HG02759 (cell line): ENCODE measurements around the gene MRPL1.
"Not testable (repeated sequence)": the region's sequence is repeated elsewhere in the genome, so short reads cannot be mapped to it uniquely, and the experiment has no call there.

ENCODE experiments used
- ATAC-seq: cut with Tn5 transposase; IDR thresholded peaks from one replicate; pipeline ENCODE4 v1.9.1; 2021; ENCODE audit warnings: mild to moderate bottlenecking, moderate library complexity; ENCODE audit not compliant: unreplicated experiment

The MRPL1 gene

DNA sequence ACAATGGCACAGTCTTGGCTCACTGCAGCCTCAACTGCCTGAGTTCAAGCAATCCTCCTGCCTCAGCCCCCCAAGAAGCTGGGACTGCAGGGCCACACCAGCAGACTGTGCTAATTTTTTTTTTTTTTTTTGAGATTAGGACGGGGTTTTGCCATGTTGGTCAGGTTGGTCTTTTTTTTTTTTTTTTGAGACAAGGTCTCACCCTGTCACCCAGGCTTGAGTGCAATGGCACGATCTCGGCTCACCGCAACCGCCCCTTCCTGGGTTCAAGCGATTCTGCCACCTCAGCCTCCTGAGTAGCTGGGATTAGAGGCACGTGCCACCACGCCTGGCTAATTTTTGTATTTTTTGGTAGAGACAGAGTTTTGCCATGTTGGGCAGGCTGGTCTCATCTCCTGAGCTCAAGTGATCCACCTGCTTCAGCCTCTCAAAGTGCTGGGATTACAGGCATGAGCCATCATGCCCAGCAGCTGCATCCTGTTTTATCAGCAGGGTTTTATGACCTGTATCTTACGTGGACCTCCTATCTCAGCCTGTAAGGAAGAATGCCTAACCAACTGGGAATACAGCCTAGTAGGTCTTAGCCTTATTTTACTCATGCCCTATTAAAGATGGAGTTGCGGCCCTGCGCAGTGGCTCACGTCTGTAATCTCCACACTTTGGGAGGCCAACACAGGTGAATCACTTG is 13.2 kb upstream of the MRPL1 start:
- ATAC-seq, result no peak

DNA sequence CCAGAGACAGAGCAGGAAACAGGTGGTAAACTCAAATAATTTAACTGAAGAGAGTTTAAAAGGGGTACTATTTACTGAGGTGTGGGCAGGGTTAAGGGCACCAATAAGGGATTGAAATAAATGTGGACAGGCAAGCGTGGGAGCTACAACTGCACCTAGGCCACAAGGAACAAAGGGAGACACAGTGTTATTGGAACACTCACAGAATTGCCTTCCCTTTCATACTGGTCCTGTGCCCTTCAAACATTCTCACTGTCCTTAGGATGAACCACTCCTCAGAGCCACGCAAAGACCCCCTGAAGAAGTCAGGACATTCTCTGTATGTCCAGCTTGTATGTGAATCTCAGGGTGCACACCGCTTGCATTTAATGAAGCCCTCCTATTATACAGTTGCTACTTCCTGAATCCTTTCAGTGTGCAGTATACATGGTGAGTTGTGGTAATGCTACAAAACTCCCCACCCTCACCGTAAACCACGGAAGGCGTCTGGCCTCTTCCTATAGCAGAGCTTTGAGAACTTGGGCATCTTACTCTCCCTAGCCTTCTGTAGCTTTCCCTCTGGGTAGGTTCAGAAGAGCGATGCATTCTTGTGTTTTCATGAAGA is 9.6 kb upstream of the MRPL1 start:
- ATAC-seq, result peak; percentile 90

DNA sequence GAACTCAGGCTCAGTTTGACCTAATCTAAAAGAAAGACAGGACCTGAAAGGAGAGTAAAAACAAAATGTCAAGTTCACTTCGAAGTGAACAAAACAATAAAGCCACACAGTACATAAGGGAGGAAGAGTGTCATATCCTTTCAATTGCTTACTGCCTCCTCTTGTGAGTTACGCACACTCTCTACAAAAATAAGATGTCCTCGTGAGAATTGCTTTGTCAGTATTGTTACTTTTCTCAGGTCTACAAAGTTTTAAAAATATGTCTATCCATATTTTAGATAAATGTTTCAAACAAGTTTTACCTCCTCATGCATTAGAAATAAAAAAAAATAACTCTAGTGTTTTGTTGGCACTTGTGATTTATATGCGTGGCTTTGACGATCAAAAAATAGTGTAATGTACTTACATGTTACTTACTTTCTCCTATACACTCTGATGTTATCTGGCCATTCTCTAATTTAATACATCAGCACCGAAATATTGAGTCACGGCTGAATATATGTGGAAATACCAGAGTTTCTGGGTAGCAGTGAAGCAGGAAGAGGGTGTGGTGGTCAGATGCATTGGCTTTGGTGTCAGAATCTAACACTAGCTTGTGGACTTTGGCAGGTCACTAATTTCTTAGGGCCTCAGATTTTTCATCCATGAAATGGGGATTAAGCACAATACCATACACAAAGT is 8.1 kb upstream of the MRPL1 start:
- no peak for ATAC-seq

DNA sequence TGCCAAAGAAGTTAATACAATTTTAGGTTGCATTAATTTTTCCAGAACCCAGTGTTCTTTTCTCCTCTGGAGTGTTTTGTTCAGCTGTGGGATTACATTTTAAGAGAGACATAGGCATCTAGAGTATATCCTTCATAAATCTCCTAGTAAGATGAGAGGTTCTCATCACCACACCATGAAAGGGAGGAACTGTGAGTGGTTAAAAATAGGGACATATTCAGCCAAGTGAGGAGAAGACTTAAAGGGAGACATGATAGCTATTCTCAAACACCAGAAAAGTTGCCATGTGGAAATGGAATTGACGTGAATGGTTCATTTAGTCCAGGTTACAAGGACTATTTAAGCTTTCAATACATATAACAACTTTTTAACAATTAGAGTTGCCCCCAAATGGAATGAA is 6.5 kb upstream of the MRPL1 start:
- no peak for ATAC-seq

DNA sequence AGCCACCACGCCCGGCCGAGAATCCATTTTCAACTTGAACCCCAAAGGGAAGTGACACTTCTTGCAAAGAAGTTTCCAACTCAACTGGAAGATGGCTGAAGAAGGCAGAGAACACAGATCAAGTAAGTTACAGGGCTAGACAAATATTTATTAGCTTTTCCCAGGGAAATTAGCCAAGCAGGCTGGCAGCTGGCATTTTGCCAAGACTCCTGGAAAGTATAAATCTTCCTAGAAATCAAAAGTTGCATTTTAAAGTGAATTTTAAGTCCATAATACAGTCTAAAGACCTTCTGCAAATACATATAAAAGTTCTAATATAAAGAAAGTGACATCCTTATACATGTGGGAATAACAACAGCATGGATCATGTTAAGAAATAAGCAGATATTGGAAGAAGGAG is 3.4 kb upstream of the MRPL1 start:
- ATAC-seq, result no peak

DNA sequence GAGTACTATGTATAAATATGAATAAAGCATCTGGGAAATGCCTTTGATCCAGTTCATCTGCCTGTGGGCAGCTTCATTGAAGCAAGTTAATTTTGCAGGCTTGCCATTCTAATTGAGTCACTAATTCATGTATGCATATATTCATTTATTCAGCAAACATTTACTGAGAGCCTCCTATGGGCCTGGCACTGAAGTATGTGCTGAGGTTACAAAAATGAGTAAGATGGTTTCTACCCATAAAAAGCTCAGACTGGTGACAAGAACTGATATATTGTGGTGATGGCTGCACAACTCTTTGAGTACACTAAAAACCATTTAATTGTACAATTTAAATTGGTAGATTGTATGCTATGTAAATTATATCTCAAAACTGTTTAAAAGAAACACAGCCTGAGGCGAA is 1.1 kb upstream of the MRPL1 start:
- ATAC-seq, result no peak

DNA sequence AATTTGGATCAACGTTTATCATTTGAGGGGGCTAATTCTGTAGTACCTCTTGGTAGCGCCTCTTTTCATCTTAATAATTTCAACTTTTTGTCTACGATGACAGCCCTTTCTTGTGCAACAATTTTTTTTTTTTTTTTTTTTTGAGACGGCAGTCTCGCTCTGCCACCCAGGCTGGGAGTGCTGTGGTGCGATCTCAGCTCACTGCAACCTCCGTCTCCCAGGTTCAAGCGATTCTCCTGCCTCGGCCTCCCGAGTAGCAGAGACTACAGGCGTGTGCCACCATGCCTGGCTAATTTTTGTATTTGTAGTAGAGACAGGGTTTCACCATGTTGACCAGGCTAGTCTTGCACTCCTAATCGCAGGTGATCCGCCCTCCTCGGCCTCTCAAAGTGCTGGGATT is 711 bp downstream of the MRPL1 start:
- not testable (repeated sequence) for ATAC-seq

DNA sequence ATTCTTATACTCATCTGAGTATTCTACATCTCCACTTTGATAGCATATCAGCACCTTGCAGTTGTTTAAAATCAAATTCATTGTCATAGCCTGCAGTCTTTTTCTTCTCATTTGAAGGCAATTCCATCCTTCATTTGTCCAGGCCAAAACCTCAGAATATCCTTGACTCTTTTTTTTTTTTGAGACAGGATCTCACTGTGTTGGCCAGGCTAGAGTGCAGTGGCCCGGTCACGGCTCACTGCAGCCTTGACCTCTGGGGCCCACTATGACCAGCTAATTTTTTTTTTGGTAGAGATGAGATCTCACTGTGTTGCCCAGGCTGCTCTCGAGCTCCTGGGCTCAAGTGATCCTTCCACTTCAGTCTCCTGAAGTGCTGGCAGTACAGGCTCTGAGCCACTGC is 2.6 kb downstream of the MRPL1 start:
- no peak for ATAC-seq

DNA sequence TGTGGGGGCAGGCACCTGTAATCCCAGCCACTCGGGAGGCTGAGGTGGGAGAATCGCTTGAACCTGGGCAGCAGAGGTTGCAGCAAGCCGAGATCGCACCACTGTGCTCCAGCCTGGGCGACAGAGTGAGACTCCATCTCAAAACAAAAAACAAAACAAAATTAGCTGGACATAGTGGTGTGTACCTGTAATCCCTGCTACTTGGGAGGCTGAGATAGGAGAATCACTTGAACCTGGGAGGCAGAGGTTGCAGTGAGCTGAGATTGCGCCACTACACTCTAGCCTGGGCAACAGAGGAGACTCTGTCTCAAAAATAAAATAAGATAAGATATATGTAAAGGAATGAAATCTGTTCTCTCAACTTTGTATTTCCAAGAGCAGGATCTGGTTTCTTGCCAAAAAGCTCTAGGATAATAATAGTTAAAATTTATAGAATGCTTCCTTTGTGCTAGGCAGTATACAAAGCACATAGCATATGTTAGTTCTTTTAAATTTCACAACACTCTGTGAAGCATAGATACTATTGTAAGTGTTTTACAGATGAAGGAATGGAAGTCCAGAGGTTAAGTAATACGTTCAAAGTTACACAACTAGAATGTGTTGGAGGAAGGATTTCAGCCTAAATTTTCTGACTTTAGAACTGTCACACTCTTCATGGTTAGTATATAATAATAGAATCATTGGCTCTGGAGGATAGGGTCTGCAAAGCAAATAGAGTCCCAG is 10.3 kb downstream of the MRPL1 start:
- no peak for ATAC-seq

DNA sequence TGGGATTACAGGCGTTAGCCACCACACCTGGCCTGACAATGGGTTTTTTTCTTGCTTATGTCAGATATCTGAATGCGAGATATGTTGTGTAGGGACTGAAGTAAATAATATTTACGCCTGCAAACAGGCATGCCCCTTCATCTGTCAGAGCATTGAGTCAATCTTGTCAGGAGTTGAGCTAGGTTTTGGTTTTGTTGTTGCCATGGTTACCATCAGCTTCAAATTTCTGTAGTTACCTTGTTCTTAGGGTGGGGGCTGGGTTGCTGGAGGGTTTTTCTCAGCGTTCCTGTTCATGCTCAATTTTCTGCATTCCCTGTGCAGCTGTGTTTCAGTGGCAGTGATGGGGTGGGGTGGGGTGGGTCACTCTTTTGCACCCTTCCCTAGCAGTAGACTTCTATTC is 14.5 kb downstream of the MRPL1 start:
- ATAC-seq, result no peak

DNA sequence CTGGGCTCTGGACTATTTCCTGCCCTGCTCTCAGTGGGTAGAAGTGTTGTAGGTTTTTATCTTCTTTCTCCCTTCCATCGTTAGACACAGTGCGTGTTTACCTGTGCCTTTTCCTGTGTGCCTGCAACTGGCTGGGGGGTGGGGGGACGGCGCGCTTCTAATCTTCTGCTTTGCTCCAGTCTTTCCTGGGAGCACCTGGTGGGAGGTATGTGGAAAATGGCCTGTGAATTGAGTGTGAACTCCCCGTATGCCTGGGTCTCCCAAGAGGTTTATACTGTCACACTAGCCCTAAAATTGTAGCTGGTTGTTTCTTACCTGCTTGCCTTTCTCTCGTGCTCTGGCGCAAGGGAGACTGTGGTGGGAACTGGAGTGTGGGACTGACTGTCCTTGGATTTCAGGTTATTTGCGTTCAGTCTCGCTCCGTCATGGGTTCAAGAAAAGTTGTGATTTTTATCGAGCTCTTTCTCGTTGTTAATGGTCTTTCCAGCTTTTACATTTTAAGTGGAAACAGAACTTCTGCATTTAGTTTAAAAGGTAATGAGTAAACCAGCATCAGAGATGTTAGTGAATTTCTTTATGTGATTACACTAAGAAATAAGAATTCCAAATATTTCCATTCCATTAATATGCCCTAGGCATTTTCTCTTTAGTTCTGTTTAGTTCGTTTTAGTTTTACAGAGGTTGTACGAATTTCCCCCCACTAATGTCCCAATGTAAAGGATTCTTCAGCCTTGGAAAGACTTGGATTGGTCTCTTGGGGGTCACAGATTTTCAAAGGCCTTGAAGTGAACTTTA is 15.3 kb downstream of the MRPL1 start:
- ATAC-seq, result no peak

DNA sequence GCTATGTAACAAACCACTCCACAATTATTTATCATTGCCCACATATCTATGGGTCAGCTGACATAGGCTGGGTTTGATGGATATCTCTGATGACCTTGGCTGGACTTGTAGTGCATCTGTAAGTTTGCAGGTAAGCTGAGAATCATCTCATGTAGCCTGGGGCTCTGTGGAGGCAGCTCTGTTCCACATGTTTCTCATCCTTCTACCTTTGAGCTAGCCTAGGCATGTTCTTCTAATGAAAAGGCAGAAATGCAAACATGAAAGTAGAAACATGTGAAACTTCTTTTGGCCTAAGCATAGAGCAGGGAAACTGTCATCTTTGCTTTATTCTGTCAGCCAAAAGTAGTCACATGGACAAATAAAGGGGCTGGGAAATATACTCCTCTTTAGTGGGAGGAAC is 18.2 kb downstream of the MRPL1 start:
- no peak for ATAC-seq

DNA sequence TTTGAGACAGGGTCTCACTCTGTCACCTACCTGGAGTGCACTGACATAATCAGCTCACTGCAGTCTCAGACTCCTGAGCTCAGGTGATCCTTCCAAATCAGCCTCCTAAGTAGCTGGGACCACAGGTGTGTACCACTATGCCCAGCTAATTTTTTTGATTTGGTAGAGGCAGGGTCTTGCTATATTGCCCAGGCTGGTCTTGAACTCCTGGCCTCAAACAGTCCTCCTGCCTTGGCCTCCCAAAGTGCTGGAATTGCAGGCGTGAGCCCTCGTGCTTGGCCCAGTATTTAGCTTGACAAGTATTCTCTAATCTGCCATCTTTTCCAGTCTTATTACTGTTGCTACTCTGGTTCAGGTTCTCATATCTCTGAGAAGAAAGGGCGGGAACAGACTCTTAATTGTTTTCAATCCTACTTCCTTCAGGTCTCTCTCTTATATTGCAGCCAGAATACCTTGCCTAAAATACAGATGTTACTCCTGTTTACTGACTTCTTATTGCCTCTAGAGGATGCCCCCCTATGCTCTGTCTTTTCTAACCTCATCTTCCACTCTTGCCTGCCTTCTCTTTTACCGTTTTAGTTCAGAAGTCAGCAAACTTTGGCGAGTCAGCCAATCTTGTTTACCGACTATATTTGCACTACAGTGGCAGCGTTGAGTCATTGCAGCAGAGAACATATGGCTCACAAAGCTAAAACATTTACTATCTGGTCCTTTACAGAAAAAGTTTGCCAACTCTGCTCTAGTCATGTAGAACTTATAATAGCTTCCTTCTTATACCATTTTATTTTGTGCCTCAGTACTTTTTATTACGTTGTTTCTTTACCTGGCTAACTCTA is 19.0 kb downstream of the MRPL1 start:
- no peak for ATAC-seq

DNA sequence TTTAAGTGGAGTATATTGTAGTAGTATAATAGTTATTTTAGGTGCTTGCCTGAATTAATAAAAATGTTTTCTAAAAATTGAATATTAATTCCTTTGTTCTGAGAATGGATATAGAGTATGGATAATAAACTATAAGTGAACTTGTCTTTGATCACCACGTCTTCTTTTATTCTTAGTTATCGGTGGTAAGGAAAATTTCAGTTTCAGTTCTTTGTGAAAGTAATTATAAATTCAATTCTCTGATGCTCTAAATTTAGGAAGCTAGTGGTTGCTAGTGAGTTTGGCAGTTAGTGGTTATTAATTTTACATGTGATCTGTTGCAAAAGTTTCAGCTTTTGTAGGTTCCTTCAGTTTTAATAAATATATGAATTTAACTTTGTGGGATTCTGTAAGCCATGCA is 30.8 kb downstream of the MRPL1 start:
- peak; percentile 69 for ATAC-seq

DNA sequence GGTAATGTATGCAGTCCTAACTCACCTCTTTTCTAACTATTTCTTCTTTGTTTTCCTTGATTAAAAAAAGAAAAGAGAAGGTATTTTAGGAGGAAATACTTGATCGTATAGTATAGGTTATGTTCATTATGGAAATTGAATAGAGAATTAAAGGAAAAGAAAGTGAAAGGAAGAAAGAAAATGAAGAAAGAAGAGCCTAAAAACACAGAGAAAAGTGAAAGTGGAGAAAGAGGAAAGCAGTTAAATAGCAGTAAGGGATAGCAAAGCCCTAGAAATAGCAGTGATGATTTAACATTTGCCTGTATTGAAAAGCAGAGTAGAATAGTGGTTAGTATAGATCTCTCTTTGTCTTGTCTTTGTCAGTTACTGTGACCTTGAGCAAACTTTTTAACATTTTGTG is 37.0 kb downstream of the MRPL1 start:
- no peak for ATAC-seq

DNA sequence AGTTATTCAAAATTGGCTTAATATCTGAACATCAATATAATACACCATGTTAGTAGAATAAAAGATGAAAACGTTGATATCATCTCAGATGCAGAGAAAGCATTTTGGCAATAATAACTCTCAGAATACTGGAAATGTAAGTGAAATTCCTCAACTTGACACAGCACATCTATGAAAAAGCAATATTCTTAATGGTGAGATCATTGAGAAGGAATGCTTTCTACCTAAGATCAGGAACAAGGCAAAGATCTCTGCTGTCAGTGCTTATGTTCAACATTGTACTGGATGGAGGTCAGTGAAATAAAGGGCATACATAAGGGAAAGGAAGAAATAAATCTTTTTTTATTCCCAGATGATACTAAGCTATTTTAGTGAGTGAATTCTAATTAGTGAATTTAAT is 40.6 kb downstream of the MRPL1 start:
- ATAC-seq, result no peak

DNA sequence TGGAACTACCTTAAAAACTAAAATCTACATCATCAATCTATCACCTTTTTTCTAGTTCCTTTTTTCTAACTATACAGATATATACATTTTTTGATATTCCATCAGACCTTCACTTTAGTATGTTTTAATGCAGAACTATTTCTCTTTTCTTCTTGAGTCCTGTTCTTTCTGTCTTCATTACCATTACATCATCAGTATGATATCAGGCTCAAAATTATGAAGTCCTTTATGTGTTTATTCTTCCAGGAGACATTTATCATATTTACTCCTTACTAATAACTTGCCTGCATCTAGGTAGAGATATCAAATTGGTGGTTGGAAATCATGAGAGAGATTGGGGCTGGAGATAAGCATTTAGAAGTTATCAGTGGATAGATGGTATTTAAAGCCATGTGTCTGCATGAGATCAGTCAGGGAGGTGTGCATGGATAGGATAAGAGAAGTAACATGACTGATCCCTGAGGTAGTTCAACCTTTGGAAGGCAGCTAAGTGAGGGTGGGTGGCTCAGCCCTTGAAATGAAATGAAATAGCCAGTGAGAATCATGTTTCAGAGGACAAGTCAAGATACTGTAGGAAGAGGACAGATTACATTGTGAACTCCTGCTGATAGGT is 43.1 kb downstream of the MRPL1 start:
- ATAC-seq, result no peak

DNA sequence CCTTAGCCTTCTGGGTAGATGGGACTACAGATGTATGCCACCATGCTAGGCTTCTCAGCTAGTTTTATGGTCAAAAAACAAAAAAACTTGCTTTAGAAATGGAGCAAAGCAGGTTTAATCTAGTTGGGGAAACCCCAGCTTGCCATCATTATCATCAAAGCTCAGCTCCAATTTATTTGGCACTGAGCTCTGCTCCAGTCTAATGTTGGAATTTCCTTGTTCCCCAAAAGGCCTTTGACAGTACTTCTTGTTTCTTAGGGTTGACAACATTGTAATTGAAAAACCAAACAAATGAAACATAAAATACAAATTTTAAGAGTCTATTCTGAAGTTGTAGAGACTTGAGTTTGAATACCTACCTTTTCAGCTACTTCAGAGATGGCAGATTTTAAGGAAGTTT is 48.0 kb downstream of the MRPL1 start:
- ATAC-seq, result no peak

DNA sequence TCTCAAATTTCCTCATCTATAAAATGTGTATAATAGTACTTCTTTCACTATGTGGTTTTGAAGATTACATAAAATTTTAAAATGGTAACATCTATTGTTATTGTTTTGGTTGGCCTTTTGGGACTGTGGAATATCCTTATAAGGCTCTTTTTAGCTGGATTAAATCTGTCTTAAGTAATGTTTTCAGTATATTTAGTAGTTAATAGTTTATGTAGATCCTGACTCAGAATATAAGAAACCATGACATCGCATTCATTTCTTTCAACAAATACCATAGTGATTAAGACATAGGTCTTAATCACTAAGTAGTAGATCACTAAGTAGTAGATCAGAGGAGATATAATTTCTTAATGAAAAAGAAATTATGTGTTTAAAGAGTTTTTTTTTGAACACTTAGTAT is 48.5 kb downstream of the MRPL1 start:
- no peak for ATAC-seq
